HCT116 (cell line): ENCODE data around the gene ADAM8. TPM values are rescaled to one million over a fixed set of nuclear protein-coding genes. Genes with fewer than 3 reads are reported as not detected.

Experiments used
- ATAC-seq: fragments of 200-7000 bp; cut with Tn5 transposase; 2 replicates; pipeline ENCODE4 v1.9.1; 2020; ENCODE audit warnings: mild to moderate bottlenecking, moderate library complexity
- BruUV-seq: library from RNA; stranded (reverse); fragments of 400-500 nt; replicated peaks from 2 replicates; lab custom pipeline; 2021; lab: Mats Ljungman, UMichigan
- CTCF ChIA-PET: fragments of 300-600 bp; sonication (Branson Sonifier 250); formaldehyde crosslinking; loops from one replicate; lab custom pipeline; 2021; ENCODE audit warnings: antibody characterized with exemption; lab: Charles Lee
- POLR2A ChIA-PET: fragments of 300-600, 350-600 bp; sonication (Branson Sonifier 250); formaldehyde crosslinking; loops from one replicate; lab custom pipeline; 2021; ENCODE audit warnings: antibody characterized with exemption; lab: Charles Lee
- RAD21 ChIA-PET, 2 experiments: fragments of 300-600 bp; sonication (Branson Sonifier 250); formaldehyde crosslinking; loops; one replicate each; lab custom pipeline; 2023; ENCODE audit warnings: low total read pairs in 2 of 2; ENCODE audit not compliant: uncharacterized antibody in 2 of 2, unreplicated experiment in 2 of 2, low non-redundant PET in 1 of 2; lab: Charles Lee
- DNase-seq: peaks from one replicate; pipeline ENCODE4 v3.0.0-alpha.2; 2010; ENCODE audit warnings: low read depth, low spot score
- H2AFZ ChIP-seq: fragments of 200-600 bp; shearing (Covaris generic), sonication (generic); 2 replicates; pipeline ENCODE4 v1.6.1; 2017; ENCODE audit warnings: low read depth, mixed run types, mixed read lengths, antibody characterized with exemption, low read length; ENCODE audit not compliant: poor library complexity, severe bottlenecking
- H3K27ac ChIP-seq: 2 replicates; pipeline ENCODE4 v1.5.1; 2012; ENCODE audit warnings: low read depth, low read length
- H3K27me3 ChIP-seq: fragments of 200-600 bp; sonication (generic); 2 replicates; pipeline ENCODE4 v1.6.1; 2016; ENCODE audit warnings: mixed run types, low read length, mixed read lengths; ENCODE audit not compliant: insufficient read depth
- H3K36me3 ChIP-seq, 2 experiments: fragments of 200-500 bp in 1 of 2; fragments of 200-600 bp in 1 of 2; sonication (Bioruptor generic) in 1 of 2; sonication (generic) in 1 of 2; 2 replicates each; pipeline versions ENCODE4 v1.5.1 to v1.6.1; 2014 to 2016; ENCODE audit warnings: low read length in 2 of 2, inconsistent platforms in 1 of 2, mixed read lengths in 1 of 2, mixed run types in 1 of 2; ENCODE audit not compliant: insufficient read depth in 2 of 2, control insufficient read depth in 1 of 2
- H3K4me1 ChIP-seq, 2 experiments: fragments of 200-600 bp in 1 of 2; sonication (generic) in 1 of 2; 2 replicates each; pipeline versions ENCODE4 v1.5.1 to v1.6.1; 2012 to 2017; ENCODE audit warnings: low read length in 2 of 2, inconsistent platforms in 1 of 2, mild to moderate bottlenecking in 1 of 2, mixed read lengths in 1 of 2, mixed run types in 1 of 2, moderate library complexity in 1 of 2; ENCODE audit not compliant: insufficient read depth in 2 of 2, control insufficient read depth in 1 of 2
- H3K4me2 ChIP-seq: fragments of 200-600 bp; sonication (generic); 2 replicates; pipeline ENCODE4 v1.6.1; 2017; ENCODE audit warnings: mixed run types, low read length, mixed read lengths
- H3K4me3 ChIP-seq, 2 experiments: fragments of 200-600 bp in 1 of 2; sonication (generic) in 1 of 2; replicated peaks in 1 of 2; 2 replicates each; pipeline ENCODE4 v1.5.1; 2011 to 2016; ENCODE audit warnings: low read length in 2 of 2, control low read depth in 1 of 2, low read depth in 1 of 2, mild to moderate bottlenecking in 1 of 2, mixed read lengths in 1 of 2, mixed run types in 1 of 2
- H3K79me2 ChIP-seq: fragments of 200-600 bp; sonication (generic); 2 replicates; pipeline ENCODE4 v1.6.1; 2017; ENCODE audit warnings: mild to moderate bottlenecking, mixed run types, low read length, moderate library complexity, mixed read lengths; ENCODE audit not compliant: insufficient read depth
- H3K9ac ChIP-seq: fragments of 200-600 bp; sonication (generic); 2 replicates; pipeline ENCODE4 v1.6.1; 2016; ENCODE audit warnings: low read length, mixed read lengths
- H3K9me2 ChIP-seq: fragments of 200-600 bp; sonication (generic), shearing (Covaris generic); 2 replicates; pipeline ENCODE4 v1.6.1; 2017; ENCODE audit warnings: mixed run types, mild to moderate bottlenecking, moderate library complexity; ENCODE audit not compliant: insufficient read depth
- H3K9me3 ChIP-seq, 2 experiments: fragments of 200-500 bp in 1 of 2; fragments of 200-600 bp in 1 of 2; sonication (Bioruptor generic) in 1 of 2; sonication (generic) in 1 of 2; 2 replicates each; pipeline ENCODE4 v1.6.1; 2014 to 2017; ENCODE audit warnings: low read length in 2 of 2, mixed read lengths in 2 of 2, inconsistent platforms in 1 of 2, low read depth in 1 of 2, mild to moderate bottlenecking in 1 of 2, mixed run types in 1 of 2, moderate library complexity in 1 of 2; ENCODE audit not compliant: control insufficient read depth in 1 of 2, insufficient read depth in 1 of 2
- H4K20me1 ChIP-seq: fragments of 200-600 bp; sonication (generic), shearing (Covaris generic); 2 replicates; pipeline ENCODE4 v1.6.1; 2017; ENCODE audit warnings: mixed run types, mild to moderate bottlenecking, moderate library complexity; ENCODE audit not compliant: insufficient read depth
- EZH2 ChIP-seq: fragments of 200-600 bp; sonication (generic); IDR thresholded peaks from 2 replicates; pipeline ENCODE4 v1.6.1; 2017; ENCODE audit warnings: antibody characterized with exemption, mixed run types
- EZH2phosphoT487 ChIP-seq: fragments of 200-600 bp; IDR thresholded peaks from 2 replicates; pipeline ENCODE4 v1.6.1; 2018; ENCODE audit warnings: antibody characterized with exemption, borderline replicate concordance
- MAX ChIP-seq: IDR thresholded peaks from 2 replicates; pipeline ENCODE4 v1.6.1; 2012
- SIN3A ChIP-seq: IDR thresholded peaks from 2 replicates; pipeline ENCODE4 v1.6.1; 2012; ENCODE audit warnings: low read depth
- intact Hi-C: fragments of 100-400 bp; cut with micrococcal nuclease; formaldehyde crosslinking; loops from 2 replicates; pipeline ENCODE4 v1.10.0; 2022
- total RNA-seq: library from RNA; stranded (reverse); gene quantifications from one replicate; pipeline ENCODE4 v1.2.1, GENCODE V29; 2021; ENCODE audit not compliant: unreplicated experiment
- TF ChIP-seq, protein P1 (sequence below), 3 experiments: fragments of 200-600 bp in 1 of 3; sonication (generic) in 1 of 3; IDR thresholded peaks in 2 of 3; conservative IDR thresholded peaks in 1 of 3; 2 replicates each; pipeline ENCODE4 v1.5.1; 2012 to 2017; ENCODE audit warnings: low read depth in 2 of 3, low read length in 2 of 3, antibody characterized with exemption in 1 of 3, borderline replicate concordance in 1 of 3, control low read depth in 1 of 3, mild to moderate bottlenecking in 1 of 3, mixed read lengths in 1 of 3, mixed run types in 1 of 3, moderate library complexity in 1 of 3; ENCODE audit not compliant: insufficient read depth in 1 of 3
- TF ChIP-seq, protein P2 (sequence below): IDR thresholded peaks from 2 replicates; pipeline ENCODE4 v1.6.1; 2011; ENCODE audit warnings: mild to moderate bottlenecking, low read length, moderate library complexity; ENCODE audit not compliant: insufficient replicate concordance; ENCODE audit errors: extremely low read depth

ADAM8 gene
- total RNA-seq, 1 experiment from 2014 or later, result 4.1 TPM

DNA sequence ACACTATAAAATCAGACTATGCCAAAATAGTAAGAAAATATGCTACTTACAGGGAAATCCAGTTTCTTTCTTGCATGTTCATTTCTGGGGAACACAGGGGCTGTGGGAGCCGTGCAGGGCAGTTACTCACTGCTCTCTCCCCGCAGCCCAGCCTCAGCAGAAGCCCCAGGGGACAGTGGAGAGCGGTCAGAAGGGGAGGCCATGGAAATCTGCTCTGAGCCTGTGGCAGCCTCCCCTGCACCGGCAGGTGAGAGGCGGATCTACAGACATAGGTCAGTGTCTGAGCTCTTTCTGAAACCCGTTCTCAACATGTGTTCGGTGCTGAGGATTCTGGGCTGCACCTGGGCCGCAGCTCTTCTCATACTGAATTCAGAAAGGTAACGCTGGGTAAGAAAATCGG lies 34.9 kb upstream of the ADAM8 start:
- H3K4me2 ChIP-seq, result no peak overlapping the region
- H2AFZ ChIP-seq, result no peak overlapping the region
- ATAC-seq (no peak), DNase-seq (no peak)
- no peak overlapping the region for H3K27ac ChIP-seq
- no peak overlapping the region for H3K4me3 ChIP-seq
- no TSS peak for BruUV-seq
- no peak overlapping the region for H3K9ac ChIP-seq
- no peaks in the 10 kb centered on the region for H3K9me3 ChIP-seq
- H3K79me2 ChIP-seq, result peaks cover 18% of the 10 kb centered on the region
- H3K27me3 ChIP-seq, result no peaks in the 10 kb centered on the region
- no peaks in the 10 kb centered on the region for H4K20me1 ChIP-seq
- TF ChIP-seq SIN3A (no peak), EZH2phosphoT487 (no peak), MAX (no peak), EZH2 (no peak)
- TF ChIP-seq, protein P1, sequence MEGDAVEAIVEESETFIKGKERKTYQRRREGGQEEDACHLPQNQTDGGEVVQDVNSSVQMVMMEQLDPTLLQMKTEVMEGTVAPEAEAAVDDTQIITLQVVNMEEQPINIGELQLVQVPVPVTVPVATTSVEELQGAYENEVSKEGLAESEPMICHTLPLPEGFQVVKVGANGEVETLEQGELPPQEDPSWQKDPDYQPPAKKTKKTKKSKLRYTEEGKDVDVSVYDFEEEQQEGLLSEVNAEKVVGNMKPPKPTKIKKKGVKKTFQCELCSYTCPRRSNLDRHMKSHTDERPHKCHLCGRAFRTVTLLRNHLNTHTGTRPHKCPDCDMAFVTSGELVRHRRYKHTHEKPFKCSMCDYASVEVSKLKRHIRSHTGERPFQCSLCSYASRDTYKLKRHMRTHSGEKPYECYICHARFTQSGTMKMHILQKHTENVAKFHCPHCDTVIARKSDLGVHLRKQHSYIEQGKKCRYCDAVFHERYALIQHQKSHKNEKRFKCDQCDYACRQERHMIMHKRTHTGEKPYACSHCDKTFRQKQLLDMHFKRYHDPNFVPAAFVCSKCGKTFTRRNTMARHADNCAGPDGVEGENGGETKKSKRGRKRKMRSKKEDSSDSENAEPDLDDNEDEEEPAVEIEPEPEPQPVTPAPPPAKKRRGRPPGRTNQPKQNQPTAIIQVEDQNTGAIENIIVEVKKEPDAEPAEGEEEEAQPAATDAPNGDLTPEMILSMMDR (IDR thresholded peaks at IDR 0.05 in 2 of 3, conservative IDR thresholded peaks at IDR 0.05 in 1 of 3; ENCODE audit: borderline replicate concordance in 1 of 3, insufficient read depth in 1 of 3, low read depth in 2 of 3, low read length in 2 of 3), result no peak
- TF ChIP-seq, protein P2, sequence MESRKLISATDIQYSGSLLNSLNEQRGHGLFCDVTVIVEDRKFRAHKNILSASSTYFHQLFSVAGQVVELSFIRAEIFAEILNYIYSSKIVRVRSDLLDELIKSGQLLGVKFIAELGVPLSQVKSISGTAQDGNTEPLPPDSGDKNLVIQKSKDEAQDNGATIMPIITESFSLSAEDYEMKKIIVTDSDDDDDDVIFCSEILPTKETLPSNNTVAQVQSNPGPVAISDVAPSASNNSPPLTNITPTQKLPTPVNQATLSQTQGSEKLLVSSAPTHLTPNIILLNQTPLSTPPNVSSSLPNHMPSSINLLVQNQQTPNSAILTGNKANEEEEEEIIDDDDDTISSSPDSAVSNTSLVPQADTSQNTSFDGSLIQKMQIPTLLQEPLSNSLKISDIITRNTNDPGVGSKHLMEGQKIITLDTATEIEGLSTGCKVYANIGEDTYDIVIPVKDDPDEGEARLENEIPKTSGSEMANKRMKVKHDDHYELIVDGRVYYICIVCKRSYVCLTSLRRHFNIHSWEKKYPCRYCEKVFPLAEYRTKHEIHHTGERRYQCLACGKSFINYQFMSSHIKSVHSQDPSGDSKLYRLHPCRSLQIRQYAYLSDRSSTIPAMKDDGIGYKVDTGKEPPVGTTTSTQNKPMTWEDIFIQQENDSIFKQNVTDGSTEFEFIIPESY, result no peak
- ChIA-PET RAD21 (no interaction called here), CTCF (no interaction called here), POLR2A (no interaction called here)
- intact Hi-C loops, result no loop called here
- peaks cover 2 to 15% of the 10 kb centered on the region in 2 experiments; a peak in 2 of 4 replicates for H3K4me1 ChIP-seq
- H3K9me2 ChIP-seq, result no peaks in the 10 kb centered on the region
- H3K36me3 ChIP-seq, result peaks cover 0 to 3% of the 10 kb centered on the region in 2 experiments; a peak in 1 of 4 replicates
